ENCODE measurements around the gene LRRC59. TPM values are rescaled to one million over a fixed set of nuclear protein-coding genes. Genes with fewer than 3 reads are reported as not detected.

The LRRC59 gene
- total and polyA plus RNA-seq, 2 donors: 48.3 to 62.5 TPM

- Histone ChIP-seq H3K4me3 (ENCODE audit: low read depth, low read length) (no peak overlapping the region), H3K27ac (ENCODE audit: low read depth) (no peak overlapping the region), H3K36me3 (ENCODE audit: insufficient read depth) (no peaks in the 10 kb centered on the region), H3K4me1 (ENCODE audit: insufficient read depth) (no peaks in the 10 kb centered on the region)
- WGBS: 95% methylated on average over 17 of the region's 17 CpGs
- DNase-seq (ENCODE audit: extremely low spot score): no peak
Observed at GRCh38 chr17:50358177-50358576, 39.1 kb downstream of the LRRC59 start.

- 97% methylated on average over 12 of the region's 12 CpGs for WGBS
- no peak overlapping the region for H3K4me3 ChIP-seq (ENCODE audit: low read depth, low read length)
- no peak overlapping the region for H3K27ac ChIP-seq (ENCODE audit: low read depth)
- H3K4me1 ChIP-seq (ENCODE audit: insufficient read depth): no peaks in the 10 kb centered on the region
- H3K36me3 ChIP-seq (ENCODE audit: insufficient read depth): no peaks in the 10 kb centered on the region
- DNase-seq (ENCODE audit: extremely low spot score): no peak
Observed at GRCh38 chr17:50356892-50357510, 40.3 kb downstream of the LRRC59 start.

- Histone ChIP-seq H3K4me1 (ENCODE audit: insufficient read depth) (no peaks in the 10 kb centered on the region), H3K4me3 (ENCODE audit: low read depth, low read length) (no peak overlapping the region), H3K27ac (ENCODE audit: low read depth) (no peak overlapping the region), H3K36me3 (ENCODE audit: insufficient read depth) (no peaks in the 10 kb centered on the region)
- DNase-seq (ENCODE audit: extremely low spot score): no peak
- WGBS: 94% methylated on average over 12 of the region's 12 CpGs
Observed at GRCh38 chr17:50356418-50356817, 40.9 kb downstream of the LRRC59 start.

DNA sequence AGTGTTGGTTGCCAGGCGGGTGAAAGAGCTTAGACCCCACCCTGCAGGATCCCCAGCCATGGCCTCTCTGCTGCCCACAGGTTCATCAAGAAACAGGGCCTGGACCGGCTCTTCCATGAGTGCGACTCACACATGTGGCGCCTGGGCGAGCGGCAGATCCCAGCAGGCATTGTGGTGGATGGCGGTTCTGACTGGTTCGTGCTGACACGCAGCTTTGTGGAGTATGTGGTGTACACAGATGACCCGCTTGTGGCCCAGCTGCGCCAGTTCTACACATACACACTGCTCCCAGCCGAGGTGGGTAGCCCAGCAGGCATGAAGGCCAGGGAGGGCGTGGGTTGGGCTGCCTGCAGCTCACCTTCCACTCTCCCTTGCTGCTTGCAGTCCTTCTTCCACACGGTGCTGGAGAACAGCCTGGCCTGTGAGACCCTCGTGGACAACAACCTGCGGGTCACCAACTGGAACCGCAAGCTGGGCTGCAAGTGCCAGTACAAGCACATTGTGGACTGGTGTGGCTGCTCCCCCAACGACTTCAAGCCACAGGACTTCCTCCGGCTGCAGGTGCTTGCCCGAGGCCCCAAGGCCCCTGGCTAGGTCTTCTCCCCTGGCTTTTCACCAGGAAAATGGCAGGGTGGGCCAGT is 41.5 kb downstream of the LRRC59 start:
- WGBS: 91% methylated on average over 20 of the region's 20 CpGs
- Histone ChIP-seq H3K36me3 (ENCODE audit: insufficient read depth) (no peaks in the 10 kb centered on the region), H3K27ac (ENCODE audit: low read depth) (no peak overlapping the region), H3K4me1 (ENCODE audit: insufficient read depth) (no peaks in the 10 kb centered on the region), H3K4me3 (ENCODE audit: low read depth, low read length) (no peak overlapping the region)
- DNase-seq (ENCODE audit: extremely low spot score): no peak

- Histone ChIP-seq H3K27ac (ENCODE audit: low read depth) (no peak overlapping the region), H3K4me3 (ENCODE audit: low read depth, low read length) (no peak overlapping the region), H3K36me3 (ENCODE audit: insufficient read depth) (no peaks in the 10 kb centered on the region), H3K4me1 (ENCODE audit: insufficient read depth) (no peaks in the 10 kb centered on the region)
- no peak for DNase-seq (ENCODE audit: extremely low spot score)
- WGBS: 86% methylated on average over 4 of the region's 4 CpGs
Observed at GRCh38 chr17:50355336-50355700, 42.0 kb downstream of the LRRC59 start.

- 95% methylated on average over 13 of the region's 13 CpGs for WGBS
- H3K27ac ChIP-seq (ENCODE audit: low read depth): no peak overlapping the region
- no peak for DNase-seq (ENCODE audit: extremely low spot score)
- H3K4me3 ChIP-seq (ENCODE audit: low read depth, low read length): no peak overlapping the region
- no peaks in the 10 kb centered on the region for H3K36me3 ChIP-seq (ENCODE audit: insufficient read depth)
- no peaks in the 10 kb centered on the region for H3K4me1 ChIP-seq (ENCODE audit: insufficient read depth)
Observed at GRCh38 chr17:50354776-50355175, 42.5 kb downstream of the LRRC59 start.

GRCh38 chr17:50354198-50354597 is 43.1 kb downstream of the LRRC59 start:
- H3K4me1 ChIP-seq (ENCODE audit: insufficient read depth): no peaks in the 10 kb centered on the region
- H3K36me3 ChIP-seq (ENCODE audit: insufficient read depth): no peaks in the 10 kb centered on the region
- 93% methylated on average over 15 of the region's 15 CpGs for WGBS
- H3K4me3 ChIP-seq (ENCODE audit: low read depth, low read length): no peak overlapping the region
- H3K27ac ChIP-seq (ENCODE audit: low read depth): no peak overlapping the region
- DNase-seq (ENCODE audit: extremely low spot score): no peak

DNA sequence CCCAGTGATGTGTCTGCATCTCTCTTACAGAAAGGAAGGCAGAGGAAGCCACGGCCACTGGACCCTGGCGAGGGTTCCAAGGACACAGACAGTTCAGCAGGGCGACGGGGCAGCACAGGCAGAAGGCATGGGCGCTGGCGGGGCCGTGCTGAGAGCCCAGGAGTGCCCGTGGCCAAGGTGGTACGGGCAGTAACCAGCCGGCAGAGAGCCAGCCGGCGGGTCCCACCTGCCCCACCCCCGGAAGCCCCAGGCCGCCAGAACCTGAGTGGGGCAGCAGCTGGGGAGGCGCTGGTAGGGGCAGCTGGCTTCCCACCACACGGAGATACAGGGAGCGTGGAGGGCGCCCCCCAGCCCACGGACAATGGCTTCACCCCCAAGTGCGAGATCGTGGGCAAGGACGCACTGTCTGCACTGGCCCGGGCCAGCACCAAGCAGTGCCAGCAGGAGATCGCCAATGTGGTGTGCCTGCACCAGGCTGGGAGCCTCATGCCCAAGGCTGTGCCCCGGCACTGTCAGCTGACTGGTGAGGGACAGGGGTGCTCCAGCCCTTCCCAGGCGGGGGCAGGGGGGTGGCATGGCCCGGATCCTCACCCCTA is 43.6 kb downstream of the LRRC59 start:
- H3K36me3 ChIP-seq (ENCODE audit: insufficient read depth): no peaks in the 10 kb centered on the region
- no peak for DNase-seq (ENCODE audit: extremely low spot score)
- no peak overlapping the region for H3K27ac ChIP-seq (ENCODE audit: low read depth)
- no peaks in the 10 kb centered on the region for H3K4me1 ChIP-seq (ENCODE audit: insufficient read depth)
- WGBS: 93% methylated on average over 27 of the region's 27 CpGs
- H3K4me3 ChIP-seq (ENCODE audit: low read depth, low read length): no peak overlapping the region

- no peak for DNase-seq (ENCODE audit: extremely low spot score)
- H3K36me3 ChIP-seq (ENCODE audit: insufficient read depth): no peaks in the 10 kb centered on the region
- no peak overlapping the region for H3K27ac ChIP-seq (ENCODE audit: low read depth)
- WGBS: 91% methylated on average over 21 of the region's 21 CpGs
- H3K4me3 ChIP-seq (ENCODE audit: low read depth, low read length): no peak overlapping the region
- H3K4me1 ChIP-seq (ENCODE audit: insufficient read depth): no peaks in the 10 kb centered on the region
Observed at GRCh38 chr17:50352693-50353599, 44.4 kb downstream of the LRRC59 start.

DNA sequence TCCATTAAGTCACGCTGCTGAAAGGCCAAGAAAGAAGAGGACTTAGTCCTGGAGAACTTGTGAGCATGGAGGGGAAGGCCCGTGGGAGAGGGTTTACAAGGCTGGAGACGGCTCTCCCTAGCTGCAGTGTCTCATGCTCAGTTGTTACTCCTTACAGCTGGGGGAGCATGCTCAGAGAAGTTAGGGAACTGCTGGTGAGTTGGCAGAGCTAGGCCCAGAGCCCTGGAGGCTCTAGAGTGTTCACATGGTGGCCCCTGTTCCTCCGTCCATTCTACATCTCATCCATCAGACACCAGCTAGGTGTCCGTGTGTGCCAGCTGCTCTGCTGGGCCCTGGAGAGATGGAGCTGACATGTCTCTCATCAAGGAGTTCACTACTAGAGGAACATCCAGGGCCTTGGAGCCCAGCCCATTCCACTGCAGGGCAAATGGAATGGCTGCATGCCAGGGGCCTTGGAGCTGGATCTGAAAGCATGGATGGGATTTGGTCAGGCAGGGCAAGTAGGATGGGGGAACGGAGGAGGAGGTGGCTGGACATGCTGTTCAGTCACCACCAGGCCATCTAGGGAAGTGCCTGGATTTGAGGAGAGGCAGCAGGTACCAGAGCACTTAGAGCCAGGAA is 45.1 kb downstream of the LRRC59 start:
- no peak overlapping the region for H3K27ac ChIP-seq (ENCODE audit: low read depth)
- DNase-seq (ENCODE audit: extremely low spot score): no peak
- H3K4me3 ChIP-seq (ENCODE audit: low read depth, low read length): no peak overlapping the region
- no peaks in the 10 kb centered on the region for H3K4me1 ChIP-seq (ENCODE audit: insufficient read depth)
- WGBS: 65% methylated on average over 6 of the region's 6 CpGs
- H3K36me3 ChIP-seq (ENCODE audit: insufficient read depth): no peaks in the 10 kb centered on the region

GRCh38 chr17:50350733-50351132 is 46.6 kb downstream of the LRRC59 start:
- H3K36me3 ChIP-seq (ENCODE audit: insufficient read depth): no peaks in the 10 kb centered on the region
- DNase-seq (ENCODE audit: extremely low spot score): no peak
- no peaks in the 10 kb centered on the region for H3K4me1 ChIP-seq (ENCODE audit: insufficient read depth)
- H3K27ac ChIP-seq (ENCODE audit: low read depth): no peak overlapping the region
- no peak overlapping the region for H3K4me3 ChIP-seq (ENCODE audit: low read depth, low read length)
- 94% methylated on average over 2 of the region's 2 CpGs for WGBS

GRCh38 chr17:50349243-50349600 is 48.1 kb downstream of the LRRC59 start:
- Histone ChIP-seq H3K4me3 (ENCODE audit: low read depth, low read length) (no peak overlapping the region), H3K36me3 (ENCODE audit: insufficient read depth) (no peaks in the 10 kb centered on the region), H3K4me1 (ENCODE audit: insufficient read depth) (no peaks in the 10 kb centered on the region), H3K27ac (ENCODE audit: low read depth) (no peak overlapping the region)
- no peak for DNase-seq (ENCODE audit: extremely low spot score)
- 96% methylated on average over 5 of the region's 5 CpGs for WGBS

GRCh38 chr17:50348522-50349242 is 48.6 kb downstream of the LRRC59 start:
- no peaks in the 10 kb centered on the region for H3K4me1 ChIP-seq (ENCODE audit: insufficient read depth)
- no peaks in the 10 kb centered on the region for H3K36me3 ChIP-seq (ENCODE audit: insufficient read depth)
- H3K4me3 ChIP-seq (ENCODE audit: low read depth, low read length): no peak overlapping the region
- DNase-seq (ENCODE audit: extremely low spot score): no peak
- 53% methylated on average over 7 of the region's 7 CpGs for WGBS
- H3K27ac ChIP-seq (ENCODE audit: low read depth): no peak overlapping the region
